OCI-M2 (cell line): Measurements from ENCODE around the gene TSHZ2.
"Not testable (repeated sequence)": the region's sequence is repeated elsewhere in the genome, so short reads cannot be mapped to it uniquely, and the experiment has no call there.

ENCODE experiments used
- DNase-seq: peaks from one replicate; lab custom pipeline; 2025; ENCODE audit not compliant: unreplicated experiment; lab: John Stamatoyannopoulos, UW

TSHZ2 gene

DNA sequence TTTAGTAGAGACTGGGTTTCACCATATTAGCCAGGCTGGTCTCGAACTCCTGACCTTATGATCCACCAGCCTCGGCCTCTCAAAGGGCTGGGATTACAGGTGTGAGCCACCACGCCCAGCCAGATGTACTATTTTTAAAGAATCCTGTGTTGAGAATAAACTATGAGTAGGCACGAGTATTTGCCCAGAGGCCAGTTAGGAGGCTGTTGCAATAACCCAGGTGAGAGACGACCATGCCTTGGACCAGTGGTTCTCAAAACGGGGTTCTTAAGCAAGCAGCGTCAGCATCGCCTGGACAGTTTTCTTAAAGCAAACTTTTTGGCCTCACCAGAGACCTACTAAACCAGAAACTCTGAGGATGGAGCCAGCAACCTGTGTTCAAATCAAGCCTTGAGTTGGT is 362.7 kb downstream of the TSHZ2 start:
- no peak for DNase-seq

DNA sequence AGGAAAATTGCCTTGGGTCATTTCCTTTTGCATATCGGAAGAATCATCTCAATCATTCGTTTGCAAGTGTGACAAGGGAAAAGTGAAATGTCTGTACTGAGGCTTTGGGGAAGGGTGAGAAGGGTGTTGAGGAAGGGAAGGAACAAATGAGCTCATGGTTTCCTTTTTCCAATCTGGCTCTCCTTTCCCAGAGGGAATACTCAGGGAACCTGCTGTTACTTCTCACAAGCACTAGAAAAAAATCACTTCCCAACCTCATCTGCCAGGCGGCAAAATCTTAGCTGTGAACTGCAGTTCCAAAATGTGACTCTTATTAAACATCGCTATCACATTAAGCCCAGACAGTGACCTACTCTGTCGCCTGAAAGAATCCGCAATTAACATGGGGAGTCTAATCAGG is 363.4 kb downstream of the TSHZ2 start:
- DNase-seq, result no peak

DNA sequence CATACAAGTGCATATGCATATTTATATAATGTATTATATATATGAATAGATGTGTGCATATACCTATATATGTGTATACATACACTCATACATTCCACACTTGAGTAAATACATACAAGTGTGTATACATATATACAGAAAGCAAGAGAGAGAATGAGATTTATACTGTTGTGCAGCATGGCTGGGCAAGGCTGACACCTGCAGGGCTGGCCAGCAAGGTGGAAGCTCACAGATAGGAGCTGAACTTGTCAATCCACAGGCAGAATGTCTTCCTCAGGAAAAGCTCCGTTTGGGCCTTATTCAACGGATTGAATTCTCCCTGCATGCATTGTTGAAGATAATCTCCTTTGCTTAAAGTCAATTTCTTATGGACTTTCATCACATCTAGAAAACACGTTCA is 364.7 kb downstream of the TSHZ2 start:
- no peak for DNase-seq

DNA sequence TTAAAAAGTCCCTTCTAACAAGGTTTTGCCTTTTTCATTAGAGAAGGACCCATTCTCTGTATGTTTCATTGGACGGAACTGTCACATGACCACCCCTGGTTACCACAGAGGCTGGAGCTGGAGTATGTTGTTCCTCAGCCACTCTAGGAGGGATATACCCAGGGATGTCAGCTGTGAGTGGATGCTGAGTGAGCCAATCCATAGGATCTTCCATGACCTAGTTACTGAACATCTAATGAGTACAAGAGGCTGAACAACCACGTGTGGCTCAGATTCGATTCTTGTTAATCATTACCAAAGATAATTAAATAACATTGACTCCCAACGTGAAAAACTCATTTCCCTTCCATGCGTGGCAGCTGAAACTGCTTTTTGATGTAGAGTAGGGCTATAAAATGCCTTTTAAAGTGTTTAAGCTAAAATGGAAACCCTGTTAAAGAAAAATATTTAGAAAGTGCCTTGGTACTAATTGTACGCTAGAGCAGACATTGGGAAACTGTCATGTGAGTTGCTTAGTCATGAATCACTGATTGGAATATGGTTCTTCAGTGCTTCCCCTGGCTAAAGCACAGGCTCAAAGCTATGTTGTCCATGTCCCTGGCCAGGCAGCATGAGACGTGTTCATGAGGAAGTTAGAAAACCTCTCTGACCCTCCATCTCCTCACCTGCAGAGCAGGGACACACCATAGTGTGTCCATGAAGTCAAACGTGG is 365.4 kb downstream of the TSHZ2 start:
- no peak for DNase-seq

DNA sequence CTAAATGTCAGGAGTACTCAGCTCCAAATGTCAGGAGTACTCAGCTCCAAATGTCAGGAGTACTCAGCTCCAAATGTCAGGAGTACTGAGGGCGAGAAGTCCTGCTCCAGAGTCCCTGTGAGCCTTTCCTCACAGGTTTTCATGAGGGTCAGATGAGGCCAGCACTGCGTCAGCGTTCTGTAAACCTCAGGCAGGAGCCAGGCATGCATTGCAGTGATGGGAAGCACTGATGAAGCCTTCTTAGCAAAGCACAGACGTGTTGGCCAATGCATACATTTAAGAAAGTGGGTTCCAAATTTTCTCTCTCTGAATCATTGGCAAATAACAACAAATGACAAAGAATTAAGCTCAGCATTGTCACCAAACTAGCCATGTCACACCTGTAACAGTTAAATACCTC is 366.6 kb downstream of the TSHZ2 start:
- DNase-seq, result no peak

DNA sequence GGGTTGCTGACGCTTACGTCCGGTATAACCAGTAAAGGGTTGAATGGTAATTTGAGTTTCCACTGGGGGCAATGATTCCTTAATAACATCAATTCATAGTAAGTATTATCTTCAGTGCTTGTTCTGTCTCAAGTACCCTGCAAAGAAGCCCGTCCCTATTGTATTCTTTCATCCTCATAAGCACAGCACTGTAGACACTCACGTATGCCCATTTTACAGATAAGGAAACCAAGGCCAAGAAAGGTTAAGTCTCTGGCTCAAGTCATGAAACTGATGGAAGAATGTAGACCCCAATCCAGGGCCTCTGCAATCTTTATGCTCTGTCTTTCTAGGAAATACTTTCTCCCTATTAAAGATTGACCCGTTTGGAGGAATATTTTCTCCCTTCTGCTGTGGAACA is 370.3 kb downstream of the TSHZ2 start:
- no peak for DNase-seq

DNA sequence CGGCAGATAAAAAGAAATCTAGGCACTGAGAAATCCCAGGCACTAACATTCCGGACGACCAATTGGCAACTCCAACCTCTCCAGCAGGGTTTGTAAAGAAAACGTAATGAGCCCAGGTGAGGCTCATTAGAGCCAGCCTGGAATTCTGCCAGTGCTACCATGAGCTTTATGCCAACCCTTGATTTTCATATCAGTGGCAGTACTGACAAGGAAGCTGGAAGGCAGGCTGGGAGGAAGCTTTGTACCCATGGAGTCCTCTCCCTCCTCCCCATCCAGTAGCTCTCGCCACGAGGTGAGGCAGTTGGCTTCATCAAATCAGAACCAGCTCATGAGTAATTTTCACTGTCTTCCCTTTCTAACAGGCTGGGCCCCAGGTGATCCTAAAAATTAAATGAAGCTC is 371.3 kb downstream of the TSHZ2 start:
- DNase-seq, result no peak

DNA sequence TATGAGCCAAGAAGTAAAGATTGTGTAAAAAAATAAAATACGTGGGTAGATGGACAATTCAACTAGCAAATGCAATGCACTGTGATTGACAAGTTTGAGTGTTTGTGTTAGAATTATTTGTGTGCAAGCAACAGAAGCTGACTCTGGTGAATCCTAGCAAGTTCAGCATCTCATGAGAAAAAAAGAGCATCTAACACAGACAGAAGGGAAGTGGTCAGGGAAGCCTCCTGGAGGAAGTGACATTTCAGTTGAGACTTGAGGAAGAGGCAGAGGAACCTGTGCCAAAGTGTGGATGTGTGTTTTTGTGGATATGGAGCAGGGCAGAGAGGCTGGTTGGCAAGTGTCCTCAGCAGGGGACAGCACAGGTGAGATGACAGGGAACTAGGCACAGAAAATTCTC is 372.7 kb downstream of the TSHZ2 start:
- no peak for DNase-seq

DNA sequence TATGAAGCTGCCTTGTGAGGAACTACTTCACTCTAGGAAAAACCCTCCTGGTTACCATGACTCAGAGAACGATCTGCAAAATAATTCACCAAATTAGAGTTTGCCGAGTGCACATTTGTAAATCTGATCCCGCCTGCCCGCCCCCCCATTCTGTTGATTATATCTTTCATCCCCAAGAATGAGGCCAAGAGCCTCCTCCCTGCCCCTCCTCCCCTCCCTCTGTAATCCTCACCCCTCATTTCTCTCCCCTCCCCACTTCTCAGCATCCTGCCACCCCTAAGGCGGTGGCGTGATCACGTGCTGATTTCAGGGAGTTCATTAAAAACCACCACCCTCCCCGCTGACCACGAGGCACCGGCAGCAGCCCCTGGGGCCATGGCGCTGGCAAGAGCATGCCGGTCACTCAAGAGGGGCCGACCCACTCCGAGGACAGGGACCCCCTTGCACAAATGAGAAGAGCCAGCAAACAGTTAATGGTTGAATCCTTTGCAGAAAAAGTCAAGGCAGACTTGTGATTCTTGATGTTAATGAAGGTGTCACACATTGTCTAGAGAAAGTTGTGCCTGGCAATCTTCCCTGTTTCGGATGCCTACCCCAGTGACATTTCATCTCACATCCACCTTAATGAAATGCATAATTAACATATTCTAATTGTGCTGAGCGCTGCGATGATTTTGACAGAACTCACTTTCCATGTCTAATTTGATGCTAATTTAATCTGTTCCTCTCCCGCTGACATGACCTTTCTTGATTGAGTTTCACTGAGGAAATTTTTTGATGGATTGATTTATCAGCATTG is 373.6 kb downstream of the TSHZ2 start:
- no peak for DNase-seq

DNA sequence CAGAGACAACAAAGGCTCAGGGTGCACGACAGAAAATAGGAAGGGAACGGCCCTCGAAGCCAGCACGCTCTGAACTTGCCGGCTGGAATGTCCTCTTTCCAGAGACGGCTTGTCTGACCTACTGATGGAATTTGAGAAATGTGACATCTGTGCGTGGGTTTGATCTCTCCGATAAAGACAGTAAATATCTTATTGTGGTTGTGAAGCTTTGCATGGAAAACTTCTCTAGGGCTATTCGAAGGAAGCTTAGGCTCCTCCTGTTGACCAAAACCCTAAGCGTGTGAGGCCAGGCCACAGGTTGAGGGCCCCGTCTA is 374.1 kb downstream of the TSHZ2 start:
- DNase-seq, result no peak

DNA sequence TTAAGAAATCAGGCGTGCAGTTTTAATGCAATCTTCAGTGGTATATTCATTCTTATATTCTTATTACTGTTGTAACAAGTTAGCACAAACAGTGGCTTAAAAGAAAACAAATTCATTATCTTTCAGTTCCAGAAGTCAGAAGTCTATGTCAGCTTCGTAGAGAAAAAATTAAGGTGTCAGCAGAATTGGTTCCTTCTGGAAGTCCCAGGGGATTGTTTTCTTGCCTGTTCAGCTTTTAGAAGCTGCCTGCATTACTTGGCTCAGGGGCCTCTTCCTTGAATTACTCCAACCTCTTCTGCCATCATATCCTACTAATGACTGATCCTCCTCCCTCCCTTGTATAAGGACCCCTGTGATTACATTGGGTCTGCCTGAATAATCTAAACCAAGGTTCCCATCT is 377.6 kb downstream of the TSHZ2 start:
- no peak for DNase-seq

DNA sequence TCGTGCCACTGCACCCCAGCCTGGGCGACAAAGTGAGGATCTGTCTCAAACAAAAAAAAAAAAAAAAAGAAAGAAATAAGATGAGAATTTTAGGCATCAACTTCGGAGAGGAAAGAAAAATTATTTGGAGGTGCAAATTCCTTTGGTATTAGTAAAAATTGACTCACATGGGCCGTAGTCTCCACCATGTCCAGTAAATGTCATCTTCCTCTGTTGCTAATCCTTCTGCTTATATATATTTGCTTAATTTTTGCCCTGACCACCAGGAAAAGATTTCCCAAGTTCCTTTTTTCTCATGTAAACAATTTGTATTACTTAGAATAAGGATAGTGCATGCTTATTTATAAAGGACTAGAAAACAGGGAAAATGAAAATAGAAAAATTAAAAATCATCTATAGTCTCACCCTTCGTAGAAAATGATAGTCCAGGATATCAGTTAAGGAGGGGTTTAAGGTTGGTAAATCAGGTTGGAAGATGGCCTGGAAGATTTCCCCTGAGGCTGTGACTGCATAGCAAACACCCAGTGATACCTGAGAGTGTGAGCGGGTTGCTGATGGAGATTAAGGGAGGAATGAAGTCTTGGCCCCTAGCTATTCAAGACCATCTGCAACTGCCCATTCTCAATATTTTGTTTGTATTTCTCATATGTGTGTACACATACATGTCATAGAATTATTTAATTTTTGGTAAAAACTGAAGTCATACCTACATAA is 380.7 kb downstream of the TSHZ2 start:
- DNase-seq, result no peak

DNA sequence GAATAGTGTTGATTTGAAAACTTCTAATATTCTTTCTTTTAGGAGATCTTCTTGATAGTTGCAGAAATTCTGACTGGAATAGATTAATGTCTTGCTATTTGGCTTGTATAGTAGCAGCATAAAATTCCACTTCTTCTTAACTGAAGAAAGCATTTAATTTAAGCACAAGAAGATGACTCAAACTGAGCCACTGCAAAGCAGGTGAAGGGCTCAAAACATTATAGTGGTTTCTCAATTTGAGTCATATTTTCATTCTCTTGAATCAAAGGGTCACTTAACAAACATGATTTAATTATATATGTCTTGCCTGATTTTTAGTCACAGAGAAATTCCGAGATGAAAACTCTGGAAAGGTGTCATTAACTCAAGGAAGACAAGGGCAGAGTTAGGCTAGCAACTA is 382.2 kb downstream of the TSHZ2 start:
- DNase-seq, result no peak

DNA sequence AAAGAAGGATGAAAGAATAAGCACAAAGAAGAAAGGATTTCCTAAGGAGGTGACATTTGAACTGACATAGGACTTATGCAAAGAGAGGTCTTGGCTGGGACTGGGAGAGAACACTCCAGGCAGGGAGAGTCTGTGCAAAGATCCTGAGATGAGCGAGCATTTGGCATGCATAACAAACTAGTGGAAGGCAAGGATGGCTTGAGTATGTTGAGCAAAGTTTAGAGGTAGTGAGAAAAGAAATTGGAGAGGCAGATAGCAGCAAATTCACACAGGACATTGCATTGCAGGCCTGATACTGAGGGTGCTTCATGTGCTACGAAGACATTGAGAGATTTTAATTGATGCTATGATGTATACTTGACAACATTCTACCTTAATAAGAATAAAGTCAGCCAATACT is 383.6 kb downstream of the TSHZ2 start:
- DNase-seq, result no peak

DNA sequence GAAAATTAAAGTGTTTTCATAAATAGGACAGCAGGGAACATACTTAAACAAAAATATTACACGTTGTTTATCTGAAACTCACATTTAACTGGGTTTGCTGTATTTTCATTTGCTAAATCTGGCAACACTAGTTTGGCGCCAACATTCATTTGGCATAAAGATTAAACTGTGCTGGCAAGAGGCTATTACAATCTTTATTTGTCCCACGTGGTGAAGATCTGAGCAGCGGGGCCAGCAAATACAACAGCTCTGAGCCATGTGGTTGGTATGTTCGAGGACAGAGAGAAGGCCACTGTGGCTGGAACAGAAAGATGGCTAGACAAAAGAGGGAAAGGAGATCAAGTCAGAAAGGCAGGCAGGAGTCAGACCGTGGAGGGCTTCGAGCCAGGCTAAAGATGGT is 387.3 kb downstream of the TSHZ2 start:
- DNase-seq, result no peak

DNA sequence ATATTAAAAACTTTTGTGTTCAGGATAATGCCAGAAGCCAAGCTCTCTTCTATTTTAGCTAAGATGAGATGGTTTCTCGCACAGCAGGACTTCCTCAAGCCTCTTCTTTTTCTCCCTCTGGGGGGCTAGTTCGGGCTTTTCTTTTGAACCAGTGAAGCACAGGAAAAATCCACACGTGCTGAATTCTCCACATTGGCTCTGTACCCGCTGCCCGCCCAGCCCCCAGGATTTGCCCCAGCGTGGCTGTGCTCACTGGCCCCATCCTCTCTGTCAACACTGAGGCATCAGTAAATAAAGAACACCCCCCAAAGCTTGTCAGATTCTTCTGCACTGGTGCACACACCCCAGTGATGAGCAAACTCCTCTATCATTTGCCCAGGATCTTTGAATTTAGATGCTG is 388.7 kb downstream of the TSHZ2 start:
- no peak for DNase-seq

DNA sequence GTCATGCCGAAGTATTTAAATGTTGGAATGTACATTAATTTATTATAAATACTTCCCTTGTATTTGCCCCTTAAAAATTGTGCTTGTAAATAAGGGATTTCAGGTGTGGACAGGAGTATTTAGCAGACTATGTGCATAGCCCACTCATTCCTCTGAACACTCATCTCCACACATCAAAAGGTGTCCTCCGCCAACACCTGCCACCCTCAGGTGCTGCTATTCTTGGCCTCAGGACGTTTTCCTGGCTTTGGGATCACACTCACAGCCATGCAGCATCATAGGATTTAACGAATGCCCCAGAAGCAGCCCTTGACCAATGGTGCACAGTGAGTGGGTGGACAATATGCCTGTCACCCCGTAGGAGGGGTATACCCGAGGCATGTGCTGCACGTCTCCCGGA is 390.6 kb downstream of the TSHZ2 start:
- DNase-seq, result no peak

DNA sequence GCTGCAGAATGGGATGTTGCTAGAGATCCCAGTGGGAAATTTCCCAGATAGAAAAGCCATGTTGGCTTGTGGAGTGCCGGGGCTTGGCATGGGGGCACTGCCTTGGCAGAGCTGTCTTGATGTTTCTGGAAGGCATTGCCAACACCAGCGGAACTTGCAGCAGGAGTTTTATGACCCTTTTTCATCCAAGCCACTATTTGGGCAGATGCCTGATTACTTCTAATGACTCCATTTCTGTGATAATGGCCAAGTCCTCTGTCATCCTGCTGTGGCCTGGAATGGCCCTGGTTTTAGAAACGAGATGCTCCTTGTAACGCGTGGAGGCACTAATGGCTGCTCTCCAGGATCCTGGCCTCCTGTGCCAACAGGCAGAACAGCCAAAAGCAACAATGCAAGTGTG is 392.5 kb downstream of the TSHZ2 start:
- no peak for DNase-seq

DNA sequence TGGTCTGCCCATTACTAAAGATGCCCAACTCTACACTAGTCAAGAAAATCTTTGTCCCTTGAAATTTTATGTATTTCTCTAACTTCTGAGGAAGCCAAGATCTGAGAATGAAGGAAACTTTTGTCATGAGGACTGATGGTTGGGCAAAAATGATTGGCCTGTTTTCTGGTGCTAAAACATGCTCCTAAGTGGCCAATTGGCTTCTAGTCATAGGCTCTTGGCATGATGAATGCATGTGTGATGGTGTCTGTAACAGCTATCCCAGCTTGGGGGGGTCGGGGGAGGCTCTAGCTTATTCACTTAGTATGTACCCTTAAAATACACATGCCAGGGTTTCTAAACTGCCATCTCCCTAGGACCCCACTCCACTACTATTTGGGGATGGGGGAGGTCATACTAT is 392.9 kb downstream of the TSHZ2 start:
- no peak for DNase-seq

DNA sequence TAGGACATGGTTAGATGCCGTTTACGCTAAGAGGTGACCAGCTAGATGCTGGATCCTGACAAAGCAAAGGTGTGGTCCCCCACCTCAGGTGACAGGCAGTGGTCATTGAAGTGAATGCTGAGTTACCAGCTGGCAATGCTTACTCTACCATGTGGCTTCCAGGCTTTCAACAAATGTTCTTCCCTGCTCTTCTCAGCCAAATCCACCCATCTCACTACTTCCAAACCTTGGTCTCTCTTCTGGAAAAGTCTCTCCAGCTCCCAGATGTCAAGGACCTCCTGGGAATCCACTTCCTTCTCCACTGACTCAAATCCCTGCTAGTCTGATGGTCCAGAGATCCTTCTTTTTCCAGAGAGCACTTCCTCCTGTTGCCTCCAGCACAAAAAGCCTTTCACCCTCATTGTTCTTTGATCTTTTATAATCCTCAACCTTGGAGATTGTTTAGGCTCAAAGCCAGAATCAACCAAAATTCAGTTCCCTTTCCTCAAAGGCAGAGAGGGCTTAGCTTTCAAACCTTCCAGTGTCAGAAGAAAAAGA is 393.4 kb downstream of the TSHZ2 start:
- no peak for DNase-seq

DNA sequence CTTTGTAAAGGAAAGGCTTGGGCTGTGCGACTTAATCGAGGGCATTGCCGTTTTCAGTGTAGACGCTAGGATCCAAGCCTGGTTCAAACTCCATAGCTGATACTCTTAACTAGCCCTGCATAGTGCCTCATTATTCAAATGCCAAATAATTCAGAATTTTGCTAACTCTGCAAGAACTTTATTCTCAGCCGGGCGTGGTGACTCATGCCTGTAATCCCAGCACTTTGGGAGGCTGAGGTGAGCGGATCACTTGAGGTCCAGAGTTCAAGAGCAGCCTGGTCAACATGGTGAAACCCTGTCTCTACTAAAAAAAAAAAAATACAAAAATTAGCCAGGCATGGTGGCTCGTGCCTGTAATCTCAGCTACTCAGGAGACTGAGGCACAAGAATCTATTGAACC is 394.8 kb downstream of the TSHZ2 start:
- not testable (repeated sequence) for DNase-seq

DNA sequence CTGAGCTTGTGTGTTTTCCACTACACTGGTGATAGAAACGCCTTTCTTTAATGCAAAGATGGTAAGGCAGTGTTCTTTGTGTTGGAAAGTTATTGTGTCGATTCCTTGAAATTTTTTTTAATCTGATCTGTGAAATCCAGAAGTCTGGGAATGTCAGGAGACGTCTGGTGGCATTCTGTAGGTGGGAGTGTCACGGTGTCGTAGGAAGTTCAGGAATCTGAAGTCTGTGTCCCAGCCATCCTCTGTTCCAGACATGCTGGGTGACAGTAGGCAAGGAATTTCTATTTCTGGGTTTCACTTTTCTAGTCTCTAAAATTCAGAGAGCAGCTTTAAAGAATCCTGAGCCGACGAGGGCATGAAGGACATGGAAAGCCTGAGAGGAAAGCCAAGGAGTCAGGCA is 397.7 kb downstream of the TSHZ2 start:
- DNase-seq, result no peak
